Loucy (cell line): ENCODE measurements around the gene APOC4.

Source experiments
- CTCF ChIP-seq: fragments of 200-600 bp; sonication (generic); conservative IDR thresholded peaks from 2 replicates; pipeline ENCODE4 v1.5.1; 2014; ENCODE audit warnings: mild to moderate bottlenecking, antibody characterized with exemption, low read length
- EZH2phosphoT487 ChIP-seq: fragments of 200-600 bp; IDR thresholded peaks from 2 replicates; pipeline ENCODE4 v1.6.1; 2018; ENCODE audit warnings: antibody characterized with exemption, mild to moderate bottlenecking, moderate library complexity, borderline replicate concordance

DNA sequence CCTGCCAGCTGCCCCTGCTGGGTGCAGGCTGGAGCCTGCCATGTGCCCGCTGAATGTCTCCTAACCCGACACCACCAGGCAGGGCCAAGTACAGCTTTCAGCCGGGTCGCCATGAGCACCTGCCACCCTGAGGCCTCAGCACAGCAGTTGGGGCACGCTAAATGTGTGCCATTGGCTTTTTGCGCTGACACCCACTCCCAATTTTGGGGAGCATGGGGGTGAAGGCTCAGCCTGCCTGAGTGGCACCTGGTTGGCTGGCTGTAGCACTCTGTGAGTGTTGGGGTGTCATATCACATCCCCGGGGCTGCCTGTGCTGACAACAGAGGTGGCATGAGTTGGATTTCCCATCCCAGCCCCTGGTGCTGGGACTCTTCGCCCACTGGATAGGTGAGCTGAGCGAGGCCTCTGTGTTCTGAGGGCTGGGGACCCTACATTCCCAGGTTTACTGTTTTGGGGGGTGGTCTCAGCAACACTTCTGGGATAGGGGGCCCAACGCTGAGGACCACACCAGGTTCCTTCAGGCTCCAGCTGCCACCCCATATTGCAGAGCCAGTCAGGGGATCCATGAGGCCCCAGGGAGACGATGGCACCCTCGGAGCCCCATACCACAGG, 52.0 kb downstream of the APOC4 start:
- no peak for TF ChIP-seq CTCF
- TF ChIP-seq EZH2phosphoT487 = no peak
